Stimulated activated naive CD8-positive, alpha-beta T cell treated with anti-CD3 and anti-CD28 coated beads, Interleukin-15, Interleukin-2, amounts not matched to agents 100 U/mL and 50 U/mL, for 24 hours (primary cell): ENCODE results near the gene MESP1.
"Not testable (repeated sequence)": the region's sequence is repeated elsewhere in the genome, so short reads cannot be mapped to it uniquely, and the experiment has no call there.

Experiments
- ATAC-seq: fragments of 150-1000 bp; cut with Tn5 transposase; one replicate; pipeline ENCODE4 v1.10.0; 2021
- DNase-seq: peaks from one replicate; pipeline ENCODE4 v3.0.0; 2021

The MESP1 gene, protein sequence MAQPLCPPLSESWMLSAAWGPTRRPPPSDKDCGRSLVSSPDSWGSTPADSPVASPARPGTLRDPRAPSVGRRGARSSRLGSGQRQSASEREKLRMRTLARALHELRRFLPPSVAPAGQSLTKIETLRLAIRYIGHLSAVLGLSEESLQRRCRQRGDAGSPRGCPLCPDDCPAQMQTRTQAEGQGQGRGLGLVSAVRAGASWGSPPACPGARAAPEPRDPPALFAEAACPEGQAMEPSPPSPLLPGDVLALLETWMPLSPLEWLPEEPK

DNA sequence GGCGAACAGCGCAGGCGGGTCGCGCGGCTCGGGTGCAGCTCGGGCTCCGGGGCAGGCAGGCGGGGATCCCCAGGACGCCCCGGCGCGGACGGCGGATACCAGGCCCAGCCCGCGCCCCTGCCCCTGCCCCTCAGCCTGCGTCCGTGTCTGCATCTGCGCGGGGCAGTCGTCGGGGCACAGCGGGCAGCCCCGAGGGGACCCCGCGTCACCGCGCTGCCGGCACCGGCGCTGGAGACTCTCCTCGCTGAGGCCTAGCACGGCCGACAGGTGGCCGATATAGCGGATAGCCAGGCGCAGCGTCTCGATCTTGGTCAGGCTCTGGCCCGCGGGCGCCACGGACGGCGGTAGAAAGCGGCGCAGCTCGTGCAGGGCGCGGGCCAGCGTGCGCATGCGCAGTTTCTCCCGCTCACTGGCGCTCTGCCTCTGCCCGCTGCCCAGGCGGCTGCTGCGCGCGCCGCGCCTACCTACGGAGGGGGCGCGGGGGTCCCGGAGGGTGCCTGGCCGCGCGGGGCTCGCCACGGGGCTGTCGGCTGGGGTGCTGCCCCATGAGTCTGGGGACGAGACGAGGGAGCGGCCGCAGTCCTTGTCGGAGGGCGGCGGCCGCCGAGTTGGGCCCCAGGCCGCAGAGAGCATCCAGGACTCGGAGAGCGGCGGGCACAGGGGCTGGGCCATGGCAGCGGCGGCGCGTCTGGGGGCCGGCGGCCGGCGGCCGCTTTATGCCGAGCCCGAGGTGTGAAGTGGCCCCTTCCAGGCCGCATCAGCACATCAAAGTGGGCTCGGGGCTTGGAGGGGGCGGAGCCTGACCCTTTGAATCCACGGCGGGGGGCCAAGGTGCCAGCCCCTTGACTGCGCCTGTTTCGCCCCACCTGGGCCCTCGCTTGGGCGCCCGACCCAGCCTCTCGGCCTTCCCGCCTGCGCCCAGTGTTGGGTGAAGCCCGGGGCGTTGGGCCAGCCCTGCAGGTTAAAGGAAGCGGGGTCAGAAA is at the start of gene MESP1:
Gene MESP1, minus strand, starts transcription at position 690 of the 983 bp plus-strand sequence. Its CDS starts 18 bp downstream, at position 672.
- ATAC-seq (peak; percentile 88), DNase-seq (peak; percentile 91)

DNA sequence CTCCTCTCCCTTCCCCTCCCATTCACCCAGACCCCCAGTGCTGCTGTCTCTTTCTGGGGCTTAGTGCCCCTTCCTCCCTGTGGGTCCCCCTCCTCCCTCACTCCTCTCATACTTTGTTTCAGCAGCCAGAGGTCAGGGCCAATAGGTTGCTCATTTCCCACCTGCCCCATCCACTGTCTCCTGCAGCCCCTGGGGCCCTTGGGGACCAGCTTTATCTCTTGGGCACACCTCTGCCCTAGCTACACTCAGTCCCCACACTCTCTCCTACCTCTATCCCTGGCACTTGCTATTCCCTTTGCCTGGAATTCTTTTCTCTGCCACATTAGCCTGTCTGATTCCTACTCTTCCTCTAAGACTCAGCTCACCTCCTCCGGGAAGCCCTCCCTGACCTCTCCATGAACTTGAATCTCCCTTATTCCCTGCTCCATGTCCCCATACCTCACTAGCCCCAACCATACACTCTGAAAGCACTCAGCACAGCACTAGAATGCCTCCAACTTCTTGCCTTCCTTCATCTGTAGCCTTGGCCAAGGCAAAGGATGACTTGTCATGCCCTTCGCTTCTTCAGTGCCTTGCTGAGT is 49.0 kb upstream of the MESP1 start:
- ATAC-seq: no peak
- no peak for DNase-seq

DNA sequence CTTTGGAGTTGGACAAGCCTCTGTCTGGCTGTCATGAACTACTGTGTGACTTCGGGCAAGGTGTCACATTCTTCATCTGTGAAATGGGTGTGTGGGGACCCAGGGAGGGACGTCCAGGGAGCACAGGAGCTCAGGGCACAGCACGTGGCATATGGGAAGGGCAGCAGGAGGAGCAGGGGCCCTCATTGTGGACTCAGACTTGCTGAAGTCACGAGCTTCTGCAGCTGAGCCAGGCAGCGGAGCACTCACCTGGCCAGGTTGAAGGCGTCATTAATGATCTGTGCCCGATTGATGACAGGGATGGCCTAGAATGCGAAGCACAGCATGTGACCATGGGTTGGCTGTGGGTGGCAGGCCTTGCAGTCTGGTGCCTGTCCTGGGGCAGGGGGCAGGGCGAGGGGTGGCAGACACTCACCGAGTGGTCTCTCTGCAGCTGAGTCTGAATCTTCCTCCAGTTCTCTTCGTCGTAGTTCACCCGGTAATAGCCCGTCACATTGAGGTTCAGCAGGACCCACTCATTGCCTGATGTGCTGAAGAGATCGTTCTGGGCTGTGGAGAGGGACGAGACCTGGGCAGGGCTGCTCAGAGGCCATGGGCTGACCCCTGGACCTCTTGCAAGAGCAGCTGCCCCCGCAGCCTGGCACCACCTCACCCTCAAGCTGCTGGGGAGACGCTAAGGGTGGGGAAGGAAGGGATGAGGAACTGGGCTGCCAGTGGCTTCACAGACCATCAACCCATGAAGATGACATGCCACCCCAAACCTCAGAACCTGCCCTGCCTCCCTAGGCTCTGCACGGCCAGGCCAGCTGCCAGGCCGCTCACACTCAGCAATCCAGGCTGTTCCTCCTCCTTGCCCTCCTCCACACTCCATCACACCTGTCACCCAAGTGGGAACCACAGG is 48.2 kb upstream of the MESP1 start:
- DNase-seq: no peak
- no peak for ATAC-seq

DNA sequence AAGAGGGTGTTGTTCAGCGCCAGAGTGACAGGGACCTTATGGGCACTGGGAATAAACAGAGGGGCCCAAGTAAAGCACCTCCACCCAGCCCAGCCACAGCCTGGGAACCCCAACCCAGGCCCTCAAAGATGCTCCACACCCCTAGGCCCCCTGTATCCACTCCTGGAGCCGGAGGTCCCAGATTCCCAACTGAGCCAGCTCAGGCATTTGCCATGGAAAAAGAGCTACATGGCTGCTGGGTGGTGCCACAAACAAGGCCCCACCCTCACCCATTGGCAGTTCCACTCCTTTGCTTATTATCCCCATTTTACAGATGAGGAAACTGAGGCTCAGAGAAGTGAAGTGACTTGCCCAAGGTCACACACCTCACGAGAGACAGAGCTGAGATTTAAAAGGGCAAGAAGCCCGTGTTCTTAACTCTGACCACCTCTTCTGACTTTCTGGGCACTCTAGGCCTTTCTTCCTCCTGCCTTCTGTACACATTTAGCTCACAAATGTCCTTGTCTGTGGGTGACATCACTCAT is 46.7 kb upstream of the MESP1 start:
- no peak for ATAC-seq
- no peak for DNase-seq

DNA sequence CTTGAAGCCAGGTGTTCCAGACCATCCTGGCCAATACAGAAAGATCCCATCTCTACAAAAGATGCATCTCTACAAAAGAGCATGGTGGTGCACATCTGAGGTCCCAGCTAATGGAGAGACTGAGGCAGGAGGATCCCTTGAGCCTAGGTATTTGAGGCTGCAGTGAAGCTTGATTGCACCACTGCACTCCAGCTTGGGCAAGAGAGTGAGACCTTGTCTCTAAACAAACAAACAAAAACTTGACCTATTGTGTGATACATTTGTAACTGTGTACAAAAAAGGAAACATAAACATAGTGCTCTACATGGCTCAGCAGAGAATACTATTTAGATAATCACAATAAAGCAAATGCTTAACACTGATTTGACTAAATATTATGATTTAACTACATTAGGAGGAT is 44.9 kb upstream of the MESP1 start:
- ATAC-seq: no peak
- no peak for DNase-seq

DNA sequence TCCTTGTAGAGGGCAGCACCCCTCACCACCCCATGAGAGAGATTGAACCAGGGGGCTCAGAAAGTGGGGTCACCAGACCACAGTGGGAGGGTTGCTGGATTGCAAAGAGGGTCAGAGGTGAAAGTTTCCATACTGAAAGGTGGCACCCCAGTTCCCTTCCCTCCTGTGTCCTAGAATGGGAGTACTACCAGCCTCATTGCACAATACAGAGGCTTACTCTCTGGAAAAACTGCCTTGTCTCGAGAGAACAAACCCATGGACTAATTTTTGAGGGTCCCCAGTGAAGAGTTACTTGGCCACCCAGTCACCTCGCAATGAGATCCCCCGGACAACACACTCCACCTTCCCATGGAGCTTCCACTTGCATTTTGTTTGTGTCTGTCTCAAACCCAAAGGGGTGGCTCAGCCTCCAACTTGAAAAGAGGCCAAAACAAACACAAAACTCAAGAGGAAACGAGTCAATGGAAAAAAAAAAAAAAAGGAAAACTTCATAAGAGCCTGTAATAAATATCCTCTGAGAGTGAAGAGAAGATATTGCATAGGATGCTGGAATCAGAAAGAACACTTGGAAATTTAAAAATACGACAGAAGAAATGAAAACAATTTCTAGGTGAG is 43.7 kb upstream of the MESP1 start:
- no peak for DNase-seq
- no peak for ATAC-seq

DNA sequence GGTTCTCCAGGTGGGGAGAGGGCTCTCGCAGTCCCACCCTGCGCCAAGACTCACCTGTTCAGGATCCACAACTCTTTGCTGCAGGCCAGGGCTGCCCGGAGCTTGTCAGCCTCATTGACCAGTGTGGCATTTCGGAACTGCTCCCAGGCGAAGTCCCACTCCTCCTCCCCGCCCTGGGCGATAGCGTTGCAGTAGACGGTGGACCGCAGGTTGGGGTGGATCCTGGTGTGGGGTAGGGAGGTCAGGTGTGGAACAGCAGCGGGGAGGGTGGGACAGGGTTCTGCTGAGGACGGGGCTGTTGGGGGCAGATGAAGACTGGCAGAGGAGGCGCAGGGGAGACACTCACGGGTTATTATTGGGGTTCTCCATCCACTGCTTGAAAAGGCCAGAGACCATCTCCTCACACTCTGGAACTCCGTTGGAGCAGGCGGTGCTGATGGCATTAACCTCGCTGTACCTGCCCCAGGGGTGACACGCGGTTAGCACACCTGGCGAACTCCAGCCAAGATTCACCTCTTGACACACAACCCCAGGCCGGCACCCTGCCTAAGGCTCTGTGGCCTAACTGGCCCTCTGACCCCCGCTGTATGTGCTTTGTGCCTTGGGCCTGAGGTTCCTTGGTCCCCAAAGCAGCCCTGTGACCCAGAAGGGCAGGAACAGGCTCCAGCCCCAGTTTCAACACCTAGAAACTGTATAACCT is 41.2 kb upstream of the MESP1 start:
- ATAC-seq (no peak), DNase-seq (no peak)

DNA sequence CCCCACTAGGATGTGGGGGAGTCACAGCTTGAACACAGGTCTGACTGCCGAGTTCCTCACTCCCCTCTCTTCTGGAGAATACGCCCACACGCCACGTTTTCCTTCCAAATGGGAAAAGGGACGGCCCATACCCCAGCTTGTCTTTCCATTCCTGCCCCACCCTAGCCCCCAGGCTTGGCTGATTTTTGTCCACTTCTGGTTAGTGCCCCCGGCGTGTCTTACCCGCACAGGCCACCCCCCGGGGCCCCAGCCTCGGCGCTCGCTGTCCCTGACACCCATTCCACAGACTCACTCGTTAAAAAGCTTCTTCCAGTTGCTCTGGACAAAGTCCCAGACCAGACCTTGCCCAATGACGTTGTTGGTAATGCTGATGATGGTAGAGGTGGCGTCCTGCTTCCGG is 39.6 kb upstream of the MESP1 start:
- no peak for ATAC-seq

DNA sequence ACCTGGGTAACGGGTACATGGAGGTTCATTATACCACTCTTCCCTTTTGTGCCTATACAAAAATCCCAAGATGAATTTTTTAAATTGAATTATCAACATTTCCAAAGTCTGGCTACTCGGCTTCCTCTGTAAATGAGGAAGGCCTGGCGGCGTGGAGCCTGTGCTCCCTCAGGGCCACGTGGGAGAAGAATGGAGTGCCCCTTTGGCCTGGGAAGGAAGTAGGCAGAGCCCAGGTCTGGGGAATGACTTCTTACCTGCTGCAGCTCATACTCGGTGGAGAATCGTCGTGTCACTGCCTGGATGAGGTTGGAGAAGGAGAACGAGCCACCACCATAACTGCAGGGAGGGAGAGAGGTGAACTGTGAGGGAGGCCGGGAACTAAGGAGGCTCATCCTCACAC is 39.2 kb upstream of the MESP1 start:
- ATAC-seq (no peak), DNase-seq (no peak)

More for the DNA sequence above, 39.6 kb upstream of the MESP1 start:
- no peak for DNase-seq

DNA sequence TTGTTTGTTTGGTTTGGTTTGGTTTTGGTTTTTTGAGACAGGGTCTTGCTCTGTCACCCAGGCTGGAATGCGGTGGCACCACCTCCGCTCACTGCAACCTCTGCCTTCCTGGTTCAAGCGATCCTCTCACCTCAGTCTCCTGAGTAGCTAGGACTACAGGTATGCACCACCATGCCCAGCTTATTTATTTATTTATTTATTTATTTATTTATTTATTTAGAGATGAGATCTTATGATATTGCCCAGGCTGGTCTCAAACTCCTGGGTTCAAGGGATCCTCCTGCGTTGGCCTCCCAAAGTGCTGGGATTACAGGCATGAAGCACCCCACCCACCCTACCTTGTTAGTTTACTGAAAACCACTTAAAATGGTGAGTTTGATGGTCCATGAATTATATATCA is 37.5 kb upstream of the MESP1 start:
- not testable (repeated sequence) for DNase-seq, ATAC-seq

DNA sequence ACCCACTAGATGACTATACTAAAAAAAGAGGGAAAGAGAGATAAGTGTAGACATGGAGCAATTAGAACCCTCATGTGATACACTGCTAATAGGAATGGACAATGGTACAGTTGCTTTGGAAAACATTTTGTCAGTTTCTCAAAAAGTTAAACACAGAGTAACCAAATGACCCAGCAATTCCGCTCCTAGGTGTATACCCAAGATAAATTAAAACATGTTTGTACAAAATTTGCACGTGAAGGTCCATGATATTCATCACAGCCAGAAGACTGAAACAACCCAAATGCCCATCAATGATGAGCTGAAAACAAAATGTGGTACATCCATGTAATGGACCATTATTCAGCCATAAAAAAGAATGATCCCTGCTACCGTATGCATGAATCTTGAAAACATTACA is 36.9 kb upstream of the MESP1 start:
- no peak for ATAC-seq
- DNase-seq: no peak

DNA sequence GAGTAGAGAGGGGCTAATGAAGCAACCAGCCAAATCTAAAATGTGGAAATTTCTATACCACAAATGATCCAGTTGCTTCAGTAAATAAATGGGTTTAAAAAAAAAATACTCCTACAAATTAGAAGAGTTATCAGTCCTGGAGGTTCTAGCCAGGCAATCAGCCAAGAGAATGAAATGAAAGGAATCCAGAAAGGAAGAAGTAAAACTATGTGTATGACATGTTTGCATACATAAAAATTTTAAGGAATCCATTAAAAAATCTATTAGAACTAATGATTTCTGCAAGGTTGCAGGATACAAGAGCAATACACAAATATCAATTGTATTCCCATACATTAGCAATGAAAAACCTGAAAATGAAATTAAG is 34.7 kb upstream of the MESP1 start:
- DNase-seq (no peak), ATAC-seq (no peak)

DNA sequence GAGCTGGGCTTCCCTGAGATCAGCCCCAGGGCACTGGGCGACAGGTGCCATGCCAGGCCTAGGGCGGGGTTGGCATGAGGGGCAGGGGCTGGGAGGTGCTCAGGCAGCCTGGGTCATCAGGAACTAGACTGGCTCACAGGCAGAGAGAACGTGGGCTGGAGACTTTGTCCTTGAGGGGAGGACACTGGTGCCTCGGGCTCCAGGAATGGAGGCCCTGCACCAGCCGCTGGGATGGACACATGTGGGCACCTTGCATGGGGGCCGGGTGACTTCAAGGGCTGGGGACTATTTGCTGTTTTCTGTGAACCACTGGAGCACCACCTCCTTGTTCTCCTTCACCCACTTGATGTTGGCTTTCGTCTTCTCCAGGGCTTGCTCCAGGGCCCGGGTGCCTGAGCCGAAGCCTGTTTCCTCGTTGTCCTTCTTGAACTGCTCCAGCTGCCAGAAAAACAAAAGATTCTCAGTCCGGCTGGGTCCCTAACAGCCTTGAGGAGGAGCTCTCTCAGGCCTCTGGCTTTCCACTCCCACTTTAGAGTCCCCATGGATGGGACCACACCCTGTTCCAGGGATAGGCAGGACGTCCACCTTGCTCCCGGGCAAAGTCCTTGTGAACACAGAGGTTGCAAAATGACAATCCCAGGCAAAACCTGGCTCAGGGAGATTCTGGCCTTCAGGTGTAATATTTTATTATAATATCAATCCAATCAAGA is 34.2 kb upstream of the MESP1 start:
- DNase-seq: no peak
- ATAC-seq: no peak

DNA sequence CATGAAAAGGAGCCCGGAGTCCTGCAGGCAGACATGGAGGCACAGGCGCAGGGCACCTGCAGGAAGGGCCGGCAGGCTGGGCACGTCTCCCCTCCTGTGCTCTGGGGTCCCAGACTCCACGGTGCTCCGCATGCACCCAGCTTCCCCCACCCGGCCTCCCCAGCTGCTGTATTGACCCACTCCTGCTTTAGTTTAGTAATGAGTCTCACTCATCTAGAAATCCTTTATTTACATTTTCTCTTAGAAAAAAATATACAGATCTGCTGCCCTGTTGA is 33.6 kb upstream of the MESP1 start:
- ATAC-seq: no peak
- no peak for DNase-seq

DNA sequence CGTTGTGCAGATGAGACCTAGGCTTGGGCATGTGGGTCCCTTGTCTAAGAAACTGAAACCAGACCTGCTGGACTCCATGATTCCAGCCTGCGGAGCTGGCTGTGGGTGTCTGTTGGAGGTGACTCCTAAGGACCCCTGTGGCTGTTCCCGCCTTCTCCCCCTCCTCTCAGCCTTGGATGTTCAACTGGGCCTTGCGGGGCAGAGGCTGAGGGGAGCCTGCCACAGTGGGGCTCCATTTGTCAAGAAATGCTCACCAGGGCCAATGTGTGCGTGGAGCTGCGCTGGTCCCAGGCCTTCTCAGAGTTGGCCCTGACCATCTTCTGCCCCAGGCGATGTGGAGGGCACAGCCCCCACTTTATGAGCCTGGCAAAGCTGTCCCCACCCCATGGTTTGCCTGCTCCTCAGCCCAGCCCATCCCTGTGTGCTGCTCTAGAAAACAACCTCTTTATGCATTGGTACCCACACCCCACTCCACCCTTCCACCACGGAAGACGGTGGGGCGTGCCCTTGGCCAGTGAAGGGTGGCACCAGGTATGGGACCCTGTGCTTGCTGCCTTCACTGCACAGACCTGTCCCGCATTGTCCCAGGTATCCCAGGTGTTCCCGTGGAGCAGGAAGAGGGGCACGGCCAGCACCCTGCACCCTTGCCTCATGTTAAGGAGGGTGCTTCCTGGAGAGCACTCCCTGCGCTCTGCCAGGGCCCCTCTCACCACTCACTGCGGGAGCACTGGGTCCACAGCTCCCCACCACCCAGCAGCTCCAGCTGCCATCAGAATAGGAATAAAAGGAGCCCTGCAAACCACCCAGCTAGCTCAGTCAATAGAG is 33.0 kb upstream of the MESP1 start:
- no peak for ATAC-seq

DNA sequence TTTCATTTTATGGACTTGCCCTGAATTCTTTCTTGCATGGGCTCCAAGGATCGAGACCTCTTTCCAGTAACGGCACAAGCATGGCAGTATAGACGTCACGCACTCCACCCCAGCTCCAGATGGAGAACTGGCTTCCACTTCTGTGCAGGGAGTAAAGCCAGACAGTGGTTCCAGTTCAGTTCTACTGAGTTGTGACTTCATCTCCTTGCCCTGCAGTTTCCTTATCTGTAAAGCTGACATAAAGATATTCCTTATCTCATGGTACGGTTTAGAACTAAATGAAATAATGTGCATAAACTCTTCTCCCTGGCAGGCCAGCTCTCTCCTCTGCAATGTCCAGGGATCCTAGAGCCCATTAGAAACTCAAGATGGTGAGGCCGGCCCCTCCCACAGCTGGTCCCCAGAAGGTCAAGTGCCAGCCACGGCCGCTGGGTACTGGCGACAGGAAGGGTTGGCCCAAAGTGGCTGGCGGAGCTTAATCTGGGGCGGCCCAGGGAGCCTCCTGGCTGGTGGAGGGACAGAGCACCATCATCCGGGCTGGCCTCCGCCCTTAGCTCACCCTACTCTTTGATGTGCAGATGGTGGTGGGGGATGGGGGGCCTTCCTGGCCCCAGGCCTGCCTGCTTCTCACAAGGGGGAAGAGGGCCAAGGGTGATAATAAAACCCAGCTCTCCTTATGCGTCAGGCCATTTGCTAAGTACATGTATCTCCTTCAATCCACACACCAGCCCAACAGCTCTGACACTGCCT is 32.2 kb upstream of the MESP1 start:
- DNase-seq (no peak), ATAC-seq (no peak)

More for the DNA sequence above, 33.0 kb upstream of the MESP1 start:
- no peak for DNase-seq

DNA sequence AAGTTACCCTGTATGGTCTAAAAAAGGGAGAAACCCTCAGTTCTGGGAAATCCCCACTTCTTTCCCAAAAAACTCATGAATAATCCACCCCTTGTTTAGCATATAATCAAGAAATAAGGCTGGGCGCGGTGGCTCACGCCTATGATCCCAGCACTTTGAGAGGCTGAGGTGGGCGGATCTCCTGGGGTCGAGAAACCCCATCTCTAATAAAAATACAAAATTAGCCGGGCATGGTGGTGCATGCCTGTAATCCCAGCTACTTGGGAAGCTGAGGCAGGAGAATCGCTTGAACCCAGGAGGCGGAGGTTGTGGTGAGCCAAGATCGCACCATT is 31.5 kb upstream of the MESP1 start:
- not testable (repeated sequence) for ATAC-seq, DNase-seq

DNA sequence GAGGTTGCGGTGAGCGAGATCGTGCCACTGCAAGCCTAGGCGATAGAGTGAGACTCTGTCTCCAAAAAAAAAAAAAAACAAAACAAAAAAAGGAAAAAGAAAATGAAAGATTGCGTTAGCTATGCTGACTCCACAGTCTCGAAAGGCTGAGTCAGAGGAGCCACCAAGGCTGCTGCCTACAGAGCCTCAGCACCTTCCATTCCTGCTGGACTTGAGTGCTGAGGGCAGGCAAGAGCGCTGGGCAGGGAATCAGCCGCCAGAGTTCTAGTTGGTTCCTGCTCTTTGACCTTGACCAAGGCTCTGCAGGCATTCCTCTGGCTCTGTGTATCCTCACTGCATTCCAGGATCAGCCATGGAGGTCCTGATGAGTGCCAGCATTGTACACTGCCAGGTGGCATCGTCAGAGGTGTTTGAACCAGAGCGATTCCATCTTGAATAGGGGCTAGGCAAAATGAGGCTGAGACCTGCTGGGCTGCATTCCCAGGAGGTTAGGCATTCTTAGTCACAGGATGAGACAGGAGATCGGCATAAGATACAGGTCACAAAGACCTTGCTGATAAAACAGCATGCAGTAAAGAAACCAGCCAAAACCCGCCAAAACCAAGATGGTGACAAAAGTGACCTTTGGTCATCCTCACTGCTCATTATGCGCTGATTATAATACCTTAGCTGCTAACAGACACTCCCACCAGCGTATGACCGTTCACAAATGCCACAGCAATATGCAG is 31.0 kb upstream of the MESP1 start:
- ATAC-seq (peak; percentile 30), DNase-seq (no peak)
